Measurements from ENCODE around the gene NCS1. TPM values are rescaled to one million over a fixed set of nuclear protein-coding genes. Genes with fewer than 3 reads are reported as not detected.

Gene NCS1
- total RNA-seq, 2 donors from 2014 or later, result 0.12 to 0.31 TPM

- Mint-ChIP-seq H3K36me3 (ENCODE audit: low read depth) (no peaks in the 10 kb centered on the region), H3K27me3 (peaks cover 13% of the 10 kb centered on the region), H3K4me3 (peak overlapping the region; percentile 84), H3K4me1 (peaks cover 10% of the 10 kb centered on the region), H3K27ac (no peak overlapping the region)
- H3K9me3 ChIP-seq (ENCODE audit: control insufficient read depth, low read length, poor library complexity, severe bottlenecking), result no peaks in the 10 kb centered on the region
- ATAC-seq (no peak), DNase-seq (no peak)
These were observed 1.4 kb downstream of the NCS1 start for GRCh38 chr9:130173666-130173983.

- H3K36me3 Mint-ChIP-seq (ENCODE audit: low read depth), result no peaks in the 10 kb centered on the region
- H3K27me3 Mint-ChIP-seq, result peaks cover 13% of the 10 kb centered on the region
- DNase-seq (no peak), ATAC-seq (no peak)
- H3K4me3 Mint-ChIP-seq, result peak overlapping the region; percentile 84
- peaks cover 8% of the 10 kb centered on the region for H3K4me1 Mint-ChIP-seq
- H3K9me3 ChIP-seq (ENCODE audit: control insufficient read depth, low read length, poor library complexity, severe bottlenecking), result no peaks in the 10 kb centered on the region
- no peak overlapping the region for H3K27ac Mint-ChIP-seq
These were observed 1.8 kb downstream of the NCS1 start for GRCh38 chr9:130174025-130174424.

GRCh38 chr9:130174920-130175321, 2.7 kb downstream of the NCS1 start:
- H3K9me3 ChIP-seq (ENCODE audit: control insufficient read depth, low read length, poor library complexity, severe bottlenecking), result no peaks in the 10 kb centered on the region
- DNase-seq (no peak), ATAC-seq (no peak)
- Mint-ChIP-seq H3K4me1 (peaks cover 6% of the 10 kb centered on the region), H3K27me3 (peaks cover 13% of the 10 kb centered on the region), H3K36me3 (ENCODE audit: low read depth) (no peaks in the 10 kb centered on the region), H3K4me3 (no peak overlapping the region), H3K27ac (no peak overlapping the region)

GRCh38 chr9:130175355-130175754, 3.2 kb downstream of the NCS1 start:
- no peaks in the 10 kb centered on the region for H3K36me3 Mint-ChIP-seq (ENCODE audit: low read depth)
- peaks cover 6% of the 10 kb centered on the region for H3K4me1 Mint-ChIP-seq
- peaks cover 13% of the 10 kb centered on the region for H3K27me3 Mint-ChIP-seq
- H3K9me3 ChIP-seq (ENCODE audit: control insufficient read depth, low read length, poor library complexity, severe bottlenecking), result no peaks in the 10 kb centered on the region
- H3K27ac Mint-ChIP-seq, result no peak overlapping the region
- DNase-seq, result no peak
- H3K4me3 Mint-ChIP-seq, result no peak overlapping the region
- ATAC-seq, result no peak

- Mint-ChIP-seq H3K4me1 (peaks cover 2% of the 10 kb centered on the region), H3K36me3 (ENCODE audit: low read depth) (no peaks in the 10 kb centered on the region), H3K27ac (no peak overlapping the region), H3K27me3 (peaks cover 13% of the 10 kb centered on the region), H3K4me3 (no peak overlapping the region)
- DNase-seq, result no peak
- no peaks in the 10 kb centered on the region for H3K9me3 ChIP-seq (ENCODE audit: control insufficient read depth, low read length, poor library complexity, severe bottlenecking)
- ATAC-seq, result no peak
These were observed 4.6 kb downstream of the NCS1 start for GRCh38 chr9:130176760-130177159.

- Mint-ChIP-seq H3K4me1 (peaks cover 2% of the 10 kb centered on the region), H3K4me3 (no peak overlapping the region), H3K27ac (no peak overlapping the region), H3K36me3 (ENCODE audit: low read depth) (no peaks in the 10 kb centered on the region), H3K27me3 (peaks cover 13% of the 10 kb centered on the region)
- no peaks in the 10 kb centered on the region for H3K9me3 ChIP-seq (ENCODE audit: control insufficient read depth, low read length, poor library complexity, severe bottlenecking)
- ATAC-seq (no peak), DNase-seq (no peak)
These were observed 5.9 kb downstream of the NCS1 start for GRCh38 chr9:130177898-130178805.

- peaks cover 3% of the 10 kb centered on the region for H3K27me3 Mint-ChIP-seq
- DNase-seq, result no peak
- no peak for ATAC-seq
- no peaks in the 10 kb centered on the region for H3K9me3 ChIP-seq (ENCODE audit: control insufficient read depth, low read length, poor library complexity, severe bottlenecking)
- no peak overlapping the region for H3K27ac Mint-ChIP-seq
- no peaks in the 10 kb centered on the region for H3K36me3 Mint-ChIP-seq (ENCODE audit: low read depth)
- no peak overlapping the region for H3K4me3 Mint-ChIP-seq
- peaks cover 5% of the 10 kb centered on the region for H3K4me1 Mint-ChIP-seq
These were observed 7.2 kb downstream of the NCS1 start for GRCh38 chr9:130179331-130179907.

GRCh38 chr9:130180516-130180915, 8.3 kb downstream of the NCS1 start:
- DNase-seq, result no peak
- Mint-ChIP-seq H3K4me1 (peaks cover 5% of the 10 kb centered on the region), H3K4me3 (no peak overlapping the region), H3K27ac (peak overlapping the region; percentile 47), H3K36me3 (ENCODE audit: low read depth) (no peaks in the 10 kb centered on the region), H3K27me3 (no peaks in the 10 kb centered on the region)
- ATAC-seq, result no peak
- H3K9me3 ChIP-seq (ENCODE audit: control insufficient read depth, low read length, poor library complexity, severe bottlenecking), result no peaks in the 10 kb centered on the region

- no peaks in the 10 kb centered on the region for H3K9me3 ChIP-seq (ENCODE audit: control insufficient read depth, low read length, poor library complexity, severe bottlenecking)
- H3K27me3 Mint-ChIP-seq, result no peaks in the 10 kb centered on the region
- ATAC-seq, result no peak
- H3K4me3 Mint-ChIP-seq, result no peak overlapping the region
- peaks cover 5% of the 10 kb centered on the region for H3K4me1 Mint-ChIP-seq
- H3K27ac Mint-ChIP-seq, result no peak overlapping the region
- no peak for DNase-seq
- no peaks in the 10 kb centered on the region for H3K36me3 Mint-ChIP-seq (ENCODE audit: low read depth)
These were observed 9.6 kb downstream of the NCS1 start for GRCh38 chr9:130181678-130182380.

GRCh38 chr9:130182381-130182909, 10.2 kb downstream of the NCS1 start:
- H3K4me3 Mint-ChIP-seq, result no peak overlapping the region
- H3K27ac Mint-ChIP-seq, result no peak overlapping the region
- no peaks in the 10 kb centered on the region for H3K36me3 Mint-ChIP-seq (ENCODE audit: low read depth)
- ATAC-seq (no peak), DNase-seq (no peak)
- no peaks in the 10 kb centered on the region for H3K9me3 ChIP-seq (ENCODE audit: control insufficient read depth, low read length, poor library complexity, severe bottlenecking)
- peaks cover 5% of the 10 kb centered on the region for H3K4me1 Mint-ChIP-seq
- H3K27me3 Mint-ChIP-seq, result no peaks in the 10 kb centered on the region

GRCh38 chr9:130183133-130183762, 11.0 kb downstream of the NCS1 start:
- no peak overlapping the region for H3K4me3 Mint-ChIP-seq
- ATAC-seq (no peak), DNase-seq (no peak)
- peaks cover 5% of the 10 kb centered on the region for H3K4me1 Mint-ChIP-seq
- no peaks in the 10 kb centered on the region for H3K9me3 ChIP-seq (ENCODE audit: control insufficient read depth, low read length, poor library complexity, severe bottlenecking)
- H3K27ac Mint-ChIP-seq, result no peak overlapping the region
- no peaks in the 10 kb centered on the region for H3K27me3 Mint-ChIP-seq
- H3K36me3 Mint-ChIP-seq (ENCODE audit: low read depth), result no peaks in the 10 kb centered on the region

- no peak overlapping the region for H3K4me3 Mint-ChIP-seq
- ATAC-seq (no peak), DNase-seq (no peak)
- H3K36me3 Mint-ChIP-seq (ENCODE audit: low read depth), result no peaks in the 10 kb centered on the region
- no peaks in the 10 kb centered on the region for H3K9me3 ChIP-seq (ENCODE audit: control insufficient read depth, low read length, poor library complexity, severe bottlenecking)
- H3K27ac Mint-ChIP-seq, result no peak overlapping the region
- H3K4me1 Mint-ChIP-seq, result peaks cover 5% of the 10 kb centered on the region
- no peaks in the 10 kb centered on the region for H3K27me3 Mint-ChIP-seq
These were observed 12.8 kb downstream of the NCS1 start for GRCh38 chr9:130185017-130185416.

GRCh38 chr9:130185490-130186031, 13.4 kb downstream of the NCS1 start:
- Mint-ChIP-seq H3K27me3 (no peaks in the 10 kb centered on the region), H3K27ac (no peak overlapping the region), H3K36me3 (ENCODE audit: low read depth) (no peaks in the 10 kb centered on the region), H3K4me1 (peaks cover 5% of the 10 kb centered on the region), H3K4me3 (no peak overlapping the region)
- no peak for DNase-seq
- no peak for ATAC-seq
- H3K9me3 ChIP-seq (ENCODE audit: control insufficient read depth, low read length, poor library complexity, severe bottlenecking), result no peaks in the 10 kb centered on the region
